HCT116 (cell line): ENCODE results near the gene KCNE4. TPM values are rescaled to one million over a fixed set of nuclear protein-coding genes. Genes with fewer than 3 reads are reported as not detected.

Experiments
- ATAC-seq: fragments of 200-7000 bp; cut with Tn5 transposase; 2 replicates; pipeline ENCODE4 v1.9.1; 2020; ENCODE audit warnings: mild to moderate bottlenecking, moderate library complexity
- BruUV-seq: library from RNA; stranded (reverse); fragments of 400-500 nt; replicated peaks from 2 replicates; lab custom pipeline; 2021; lab: Mats Ljungman, UMichigan
- CTCF ChIA-PET: fragments of 300-600 bp; sonication (Branson Sonifier 250); formaldehyde crosslinking; loops from one replicate; lab custom pipeline; 2021; ENCODE audit warnings: antibody characterized with exemption; lab: Charles Lee
- POLR2A ChIA-PET: fragments of 300-600, 350-600 bp; sonication (Branson Sonifier 250); formaldehyde crosslinking; loops from one replicate; lab custom pipeline; 2021; ENCODE audit warnings: antibody characterized with exemption; lab: Charles Lee
- RAD21 ChIA-PET, 2 experiments: fragments of 300-600 bp; sonication (Branson Sonifier 250); formaldehyde crosslinking; loops; one replicate each; lab custom pipeline; 2023; ENCODE audit warnings: low total read pairs in 2 of 2; ENCODE audit not compliant: uncharacterized antibody in 2 of 2, unreplicated experiment in 2 of 2, low non-redundant PET in 1 of 2; lab: Charles Lee
- DNase-seq: peaks from one replicate; pipeline ENCODE4 v3.0.0-alpha.2; 2010; ENCODE audit warnings: low read depth, low spot score
- H2AFZ ChIP-seq: fragments of 200-600 bp; shearing (Covaris generic), sonication (generic); 2 replicates; pipeline ENCODE4 v1.6.1; 2017; ENCODE audit warnings: low read depth, mixed run types, mixed read lengths, antibody characterized with exemption, low read length; ENCODE audit not compliant: poor library complexity, severe bottlenecking
- H3K27ac ChIP-seq: 2 replicates; pipeline ENCODE4 v1.5.1; 2012; ENCODE audit warnings: low read depth, low read length
- H3K27me3 ChIP-seq: fragments of 200-600 bp; sonication (generic); 2 replicates; pipeline ENCODE4 v1.6.1; 2016; ENCODE audit warnings: mixed run types, low read length, mixed read lengths; ENCODE audit not compliant: insufficient read depth
- H3K36me3 ChIP-seq, 2 experiments: fragments of 200-500 bp in 1 of 2; fragments of 200-600 bp in 1 of 2; sonication (Bioruptor generic) in 1 of 2; sonication (generic) in 1 of 2; 2 replicates each; pipeline versions ENCODE4 v1.5.1 to v1.6.1; 2014 to 2016; ENCODE audit warnings: low read length in 2 of 2, inconsistent platforms in 1 of 2, mixed read lengths in 1 of 2, mixed run types in 1 of 2; ENCODE audit not compliant: insufficient read depth in 2 of 2, control insufficient read depth in 1 of 2
- H3K4me1 ChIP-seq, 2 experiments: fragments of 200-600 bp in 1 of 2; sonication (generic) in 1 of 2; 2 replicates each; pipeline versions ENCODE4 v1.5.1 to v1.6.1; 2012 to 2017; ENCODE audit warnings: low read length in 2 of 2, inconsistent platforms in 1 of 2, mild to moderate bottlenecking in 1 of 2, mixed read lengths in 1 of 2, mixed run types in 1 of 2, moderate library complexity in 1 of 2; ENCODE audit not compliant: insufficient read depth in 2 of 2, control insufficient read depth in 1 of 2
- H3K4me2 ChIP-seq: fragments of 200-600 bp; sonication (generic); 2 replicates; pipeline ENCODE4 v1.6.1; 2017; ENCODE audit warnings: mixed run types, low read length, mixed read lengths
- H3K4me3 ChIP-seq, 2 experiments: fragments of 200-600 bp in 1 of 2; sonication (generic) in 1 of 2; replicated peaks in 1 of 2; 2 replicates each; pipeline ENCODE4 v1.5.1; 2011 to 2016; ENCODE audit warnings: low read length in 2 of 2, control low read depth in 1 of 2, low read depth in 1 of 2, mild to moderate bottlenecking in 1 of 2, mixed read lengths in 1 of 2, mixed run types in 1 of 2
- H3K79me2 ChIP-seq: fragments of 200-600 bp; sonication (generic); 2 replicates; pipeline ENCODE4 v1.6.1; 2017; ENCODE audit warnings: mild to moderate bottlenecking, mixed run types, low read length, moderate library complexity, mixed read lengths; ENCODE audit not compliant: insufficient read depth
- H3K9ac ChIP-seq: fragments of 200-600 bp; sonication (generic); 2 replicates; pipeline ENCODE4 v1.6.1; 2016; ENCODE audit warnings: low read length, mixed read lengths
- H3K9me2 ChIP-seq: fragments of 200-600 bp; sonication (generic), shearing (Covaris generic); 2 replicates; pipeline ENCODE4 v1.6.1; 2017; ENCODE audit warnings: mixed run types, mild to moderate bottlenecking, moderate library complexity; ENCODE audit not compliant: insufficient read depth
- H3K9me3 ChIP-seq, 2 experiments: fragments of 200-500 bp in 1 of 2; fragments of 200-600 bp in 1 of 2; sonication (Bioruptor generic) in 1 of 2; sonication (generic) in 1 of 2; 2 replicates each; pipeline ENCODE4 v1.6.1; 2014 to 2017; ENCODE audit warnings: low read length in 2 of 2, mixed read lengths in 2 of 2, inconsistent platforms in 1 of 2, low read depth in 1 of 2, mild to moderate bottlenecking in 1 of 2, mixed run types in 1 of 2, moderate library complexity in 1 of 2; ENCODE audit not compliant: control insufficient read depth in 1 of 2, insufficient read depth in 1 of 2
- H4K20me1 ChIP-seq: fragments of 200-600 bp; sonication (generic), shearing (Covaris generic); 2 replicates; pipeline ENCODE4 v1.6.1; 2017; ENCODE audit warnings: mixed run types, mild to moderate bottlenecking, moderate library complexity; ENCODE audit not compliant: insufficient read depth
- CBX3 ChIP-seq: IDR thresholded peaks from 2 replicates; pipeline ENCODE4 v1.6.1; 2012; ENCODE audit warnings: low read depth
- CEBPB ChIP-seq: IDR thresholded peaks from 2 replicates; pipeline ENCODE4 v1.6.1; 2012; ENCODE audit warnings: low read depth
- CTCF ChIP-seq, 3 experiments: fragments of 200-600 bp in 1 of 3; sonication (generic) in 1 of 3; IDR thresholded peaks in 2 of 3; conservative IDR thresholded peaks in 1 of 3; 2 replicates each; pipeline ENCODE4 v1.5.1; 2012 to 2017; ENCODE audit warnings: low read depth in 2 of 3, low read length in 2 of 3, antibody characterized with exemption in 1 of 3, borderline replicate concordance in 1 of 3, control low read depth in 1 of 3, mild to moderate bottlenecking in 1 of 3, mixed read lengths in 1 of 3, mixed run types in 1 of 3, moderate library complexity in 1 of 3; ENCODE audit not compliant: insufficient read depth in 1 of 3
- EGR1 ChIP-seq: IDR thresholded peaks from 2 replicates; pipeline ENCODE4 v1.6.1; 2012; ENCODE audit warnings: low read depth
- EZH2 ChIP-seq: fragments of 200-600 bp; sonication (generic); IDR thresholded peaks from 2 replicates; pipeline ENCODE4 v1.6.1; 2017; ENCODE audit warnings: antibody characterized with exemption, mixed run types
- EZH2phosphoT487 ChIP-seq: fragments of 200-600 bp; IDR thresholded peaks from 2 replicates; pipeline ENCODE4 v1.6.1; 2018; ENCODE audit warnings: antibody characterized with exemption, borderline replicate concordance
- FOSL1 ChIP-seq: IDR thresholded peaks from 2 replicates; pipeline ENCODE4 v1.6.1; 2012; ENCODE audit warnings: low read depth
- JUND ChIP-seq: IDR thresholded peaks from 2 replicates; pipeline ENCODE4 v1.6.1; 2012
- MAX ChIP-seq: IDR thresholded peaks from 2 replicates; pipeline ENCODE4 v1.6.1; 2012
- POLR2AphosphoS5 ChIP-seq: IDR thresholded peaks from 2 replicates; pipeline ENCODE4 v1.6.1; 2011; ENCODE audit warnings: mild to moderate bottlenecking, low read depth, low read length, moderate library complexity
- RAD21 ChIP-seq: IDR thresholded peaks from 2 replicates; pipeline ENCODE4 v1.6.1; 2012; ENCODE audit warnings: low read depth, mild to moderate bottlenecking
- REST ChIP-seq: IDR thresholded peaks from 2 replicates; pipeline ENCODE4 v1.6.1; 2012; ENCODE audit warnings: low read depth
- SIN3A ChIP-seq: IDR thresholded peaks from 2 replicates; pipeline ENCODE4 v1.6.1; 2012; ENCODE audit warnings: low read depth
- SP1 ChIP-seq: IDR thresholded peaks from 2 replicates; pipeline ENCODE4 v1.6.1; 2012; ENCODE audit warnings: low read depth
- TCF7L2 ChIP-seq: IDR thresholded peaks from 2 replicates; pipeline ENCODE4 v1.7.0; 2011; ENCODE audit warnings: borderline replicate concordance, inconsistent platforms; ENCODE audit not compliant: insufficient read depth, insufficient read length; ENCODE audit errors: extremely low read depth
- YY1 ChIP-seq: IDR thresholded peaks from 2 replicates; pipeline ENCODE4 v1.6.1; 2011; ENCODE audit warnings: low read length, low read depth, moderate library complexity, mild to moderate bottlenecking; ENCODE audit not compliant: insufficient replicate concordance; ENCODE audit errors: extremely low read depth
- ZBTB33 ChIP-seq: IDR thresholded peaks from 2 replicates; pipeline ENCODE4 v1.6.1; 2011; ENCODE audit warnings: mild to moderate bottlenecking, low read length, moderate library complexity; ENCODE audit not compliant: insufficient replicate concordance; ENCODE audit errors: extremely low read depth
- ZNF274 ChIP-seq: fragments of 200-500 bp; sonication (Bioruptor generic); IDR thresholded peaks from 2 replicates; pipeline ENCODE4 v1.6.1; 2014; ENCODE audit warnings: mild to moderate bottlenecking, low read depth, low read length, inconsistent platforms
- intact Hi-C: fragments of 100-400 bp; cut with micrococcal nuclease; formaldehyde crosslinking; loops from 2 replicates; pipeline ENCODE4 v1.10.0; 2022
- total RNA-seq: library from RNA; stranded (reverse); gene quantifications from one replicate; pipeline ENCODE4 v1.2.1, GENCODE V29; 2021; ENCODE audit not compliant: unreplicated experiment

KCNE4 gene
- total RNA-seq, 1 experiment from 2014 or later = not detected

- TF ChIP-seq YY1 (no peak), CTCF (IDR thresholded peaks at IDR 0.05 in 2 of 3, conservative IDR thresholded peaks at IDR 0.05 in 1 of 3; ENCODE audit: borderline replicate concordance in 1 of 3, insufficient read depth in 1 of 3, low read depth in 2 of 3, low read length in 2 of 3) (no peak), CBX3 (peak; percentile 35; the same call in 1 of the 2 replicates), EZH2phosphoT487 (no peak), CEBPB (no peak), FOSL1 (peak; percentile 78), ZBTB33 (no peak), RAD21 (no peak)
These were observed 10.4 kb upstream of the KCNE4 start (continued) for GRCh38 chr2:223041527-223042109.

- Histone ChIP-seq H3K27me3 (no peaks in the 10 kb centered on the region), H3K36me3 (no peaks in the 10 kb centered on the region), H3K27ac (no peak overlapping the region), H3K79me2 (no peaks in the 10 kb centered on the region), H3K9ac (no peak overlapping the region), H2AFZ (no peak overlapping the region), H3K9me2 (no peaks in the 10 kb centered on the region), H3K4me2 (no peak overlapping the region), H3K4me1 (peaks cover 3 to 27% of the 10 kb centered on the region in 2 experiments; a peak in 3 of 4 replicates), H3K9me3 (no peaks in the 10 kb centered on the region), H3K4me3 (no peak overlapping the region), H4K20me1 (no peaks in the 10 kb centered on the region)
- BruUV-seq = no TSS peak
- ATAC-seq (no peak), DNase-seq (no peak)
- RAD21 ChIA-PET = no interaction called here
- POLR2A ChIA-PET = no interaction called here
- CTCF ChIA-PET = no interaction called here
- intact Hi-C loops = no loop called here
- TF ChIP-seq EGR1 (no peak), MAX (no peak), EZH2 (no peak), CBX3 (no peak), SIN3A (no peak), POLR2AphosphoS5 (no peak), JUND (no peak), ZNF274 (no peak), REST (no peak), FOSL1 (no peak), TCF7L2 (no peak), YY1 (no peak), SP1 (no peak)
These were observed 9.7 kb upstream of the KCNE4 start for GRCh38 chr2:223042284-223042683.
